Lung (tissue), 12 donors: ENCODE measurements around the gene SIM2. TPM values are rescaled to one million over a fixed set of nuclear protein-coding genes. Genes with fewer than 3 reads are reported as not detected.

Experiments used
- ATAC-seq: fragments of 200-7000 bp; cut with Tn5 transposase; one replicate; pipeline ENCODE4 v1.9.1; 2020; ENCODE audit warnings: moderate number of reproducible peaks; ENCODE audit not compliant: insufficient read depth, low FRiP score
- DNase-seq, 3 donors: peaks; one replicate each; pipeline ENCODE4 v3.0.0-alpha.2; 2013 to 2017
- H3K27ac ChIP-seq, 2 donors: one replicate each; pipeline ENCODE4 v1.5.1; 2013; ENCODE audit warnings: mild to moderate bottlenecking in 2 of 2, moderate library complexity in 2 of 2, control low read depth in 1 of 2, inconsistent platforms in 1 of 2, low read depth in 1 of 2, low read length in 1 of 2
- H3K27me3 ChIP-seq, 3 donors: one replicate each; pipeline ENCODE4 v1.5.1; 2013; ENCODE audit warnings: low read length in 2 of 3; ENCODE audit not compliant: control insufficient read depth in 3 of 3, insufficient read depth in 3 of 3
- H3K36me3 ChIP-seq, 4 donors: one replicate each; pipeline ENCODE4 v1.5.1; 2013; ENCODE audit warnings: low read length in 4 of 4, mild to moderate bottlenecking in 1 of 4, moderate library complexity in 1 of 4; ENCODE audit not compliant: control insufficient read depth in 4 of 4, insufficient read depth in 4 of 4
- H3K4me1 ChIP-seq, 5 donors: one replicate each; pipeline ENCODE4 v1.5.1; 2013; ENCODE audit warnings: low read length in 5 of 5, mild to moderate bottlenecking in 2 of 5, moderate library complexity in 1 of 5; ENCODE audit not compliant: control insufficient read depth in 5 of 5, insufficient read depth in 5 of 5
- H3K4me3 ChIP-seq: one replicate; pipeline ENCODE4 v1.5.1; 2013; ENCODE audit warnings: mild to moderate bottlenecking, control low read depth, moderate library complexity
- H3K9ac ChIP-seq, 2 donors: one replicate each; pipeline ENCODE4 v1.5.1; 2013; ENCODE audit warnings: low read length in 2 of 2, control low read depth in 1 of 2; ENCODE audit not compliant: insufficient read depth in 1 of 2
- H3K9me3 ChIP-seq, 4 donors: one replicate each; pipeline ENCODE4 v1.5.1; 2013; ENCODE audit warnings: low read length in 3 of 4, mild to moderate bottlenecking in 1 of 4, moderate library complexity in 1 of 4; ENCODE audit not compliant: control insufficient read depth in 4 of 4, insufficient read depth in 3 of 4
- WGBS, 2 donors: extraction: QIAGEN DNeasy Blood & Tissue Kit; methylation state at CpG; one replicate each; pipeline ENCODE4 v1.1.7; 2013; 5-methylcytosine and 5-hydroxymethylcytosine counted together
- polyA plus RNA-seq, 2 donors: library from polyadenylated mRNA; stranded (reverse); fragments of 200-250 nt; gene quantifications; one replicate each; pipeline ENCODE4 v1.2.1, GENCODE V29; 2013
- total RNA-seq, 2 donors: library from RNA; depleted of rRNA in 1 of 2; stranded (reverse); fragments of >200 nt in 1 of 2; gene quantifications; one replicate each; pipeline ENCODE4 v1.2.1, GENCODE V29; 2014 to 2021
- TF ChIP-seq, protein P1 (sequence below): IDR thresholded peaks from 2 replicates; pipeline ENCODE4 v1.5.1; 2012; ENCODE audit warnings: mild to moderate bottlenecking; ENCODE audit errors: control extremely low read depth, extremely low read depth
- donor health status: control.
- donor health status: control.
- donor health status: Bipolar disorder and iron deficiency.
- donor health status: healthy.
- donor health status: DM: yes; HTN: yes; CAD: no.

SIM2 gene
- total and polyA plus RNA-seq, 4 donors, result not detected

- Histone ChIP-seq H3K9ac (no peak overlapping the region), H3K9me3 (peaks cover 0 to 4% (median 0%) of the 10 kb centered on the region in 4 donors), H3K27ac (no peak overlapping the region), H3K36me3 (no peaks in the 10 kb centered on the region), H3K4me1 (peaks cover 0 to 12% (median 6%) of the 10 kb centered on the region in 5 donors), H3K27me3 (peaks cover 4 to 89% (median 84%) of the 10 kb centered on the region in 3 donors), H3K4me3 (no peak overlapping the region)
- ATAC-seq (no peak), DNase-seq (no peak)
- 60 to 62% methylated on average over 3 of the region's 3 CpGs for WGBS, 2 donors
- TF ChIP-seq, protein P1, sequence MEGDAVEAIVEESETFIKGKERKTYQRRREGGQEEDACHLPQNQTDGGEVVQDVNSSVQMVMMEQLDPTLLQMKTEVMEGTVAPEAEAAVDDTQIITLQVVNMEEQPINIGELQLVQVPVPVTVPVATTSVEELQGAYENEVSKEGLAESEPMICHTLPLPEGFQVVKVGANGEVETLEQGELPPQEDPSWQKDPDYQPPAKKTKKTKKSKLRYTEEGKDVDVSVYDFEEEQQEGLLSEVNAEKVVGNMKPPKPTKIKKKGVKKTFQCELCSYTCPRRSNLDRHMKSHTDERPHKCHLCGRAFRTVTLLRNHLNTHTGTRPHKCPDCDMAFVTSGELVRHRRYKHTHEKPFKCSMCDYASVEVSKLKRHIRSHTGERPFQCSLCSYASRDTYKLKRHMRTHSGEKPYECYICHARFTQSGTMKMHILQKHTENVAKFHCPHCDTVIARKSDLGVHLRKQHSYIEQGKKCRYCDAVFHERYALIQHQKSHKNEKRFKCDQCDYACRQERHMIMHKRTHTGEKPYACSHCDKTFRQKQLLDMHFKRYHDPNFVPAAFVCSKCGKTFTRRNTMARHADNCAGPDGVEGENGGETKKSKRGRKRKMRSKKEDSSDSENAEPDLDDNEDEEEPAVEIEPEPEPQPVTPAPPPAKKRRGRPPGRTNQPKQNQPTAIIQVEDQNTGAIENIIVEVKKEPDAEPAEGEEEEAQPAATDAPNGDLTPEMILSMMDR, result no peak
Observed at GRCh38 chr21:36713746-36714145, 14.8 kb downstream of the SIM2 start.

DNA sequence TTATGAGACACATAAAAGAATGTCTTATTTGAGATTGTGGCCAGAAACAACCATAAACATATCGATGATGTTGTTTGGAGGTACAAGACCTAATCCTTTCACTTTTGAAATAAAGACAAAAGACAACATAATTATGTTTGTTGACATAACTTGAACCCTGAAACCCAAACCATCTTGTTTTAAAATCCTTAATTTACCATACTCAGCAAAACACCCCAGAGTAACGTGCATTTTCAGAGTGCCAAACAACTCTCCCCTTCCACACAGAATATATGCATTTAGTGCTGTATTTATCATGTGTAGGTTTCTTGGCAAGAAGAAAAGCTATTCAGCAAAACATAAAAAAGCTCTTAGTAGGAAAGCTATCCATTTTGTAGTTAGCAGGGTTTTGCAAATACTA, 17.5 kb downstream of the SIM2 start:
- no peak for DNase-seq
- Histone ChIP-seq H3K4me3 (no peak overlapping the region), H3K27ac (no peak overlapping the region), H3K9me3 (no peaks in the 10 kb centered on the region), H3K9ac (no peak overlapping the region), H3K27me3 (peaks cover 8 to 62% (median 62%) of the 10 kb centered on the region in 3 donors), H3K36me3 (no peaks in the 10 kb centered on the region), H3K4me1 (no peaks in the 10 kb centered on the region)
- ATAC-seq, result no peak
- WGBS, 2 donors, result 81 to 86% methylated on average over 2 of the region's 2 CpGs
- TF ChIP-seq, protein P1, result no peak

DNA sequence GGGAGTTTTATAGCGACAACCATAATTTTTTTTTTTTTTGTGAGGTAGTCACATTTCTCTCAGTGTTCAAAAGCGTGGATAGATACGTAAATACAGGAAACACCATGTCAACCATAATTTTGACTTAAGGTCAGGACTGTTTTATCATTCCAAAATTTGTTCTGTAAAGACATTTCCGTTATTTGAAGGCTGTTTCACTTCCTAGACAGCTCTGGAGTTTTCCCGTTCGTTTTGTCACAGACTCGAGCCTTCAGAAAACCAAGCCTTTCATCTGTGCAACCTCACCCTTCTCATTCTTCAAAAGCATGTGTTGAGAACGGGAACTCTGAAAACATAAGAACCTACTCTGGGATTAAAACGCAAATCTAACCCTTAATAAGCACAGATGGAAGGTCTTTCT, 17.9 kb downstream of the SIM2 start:
- no peak for ATAC-seq

More for the DNA sequence above, 17.9 kb downstream of the SIM2 start:
- Histone ChIP-seq H3K27me3 (peaks cover 8 to 58% (median 57%) of the 10 kb centered on the region in 3 donors), H3K27ac (no peak overlapping the region), H3K36me3 (no peaks in the 10 kb centered on the region), H3K9me3 (no peaks in the 10 kb centered on the region), H3K4me3 (no peak overlapping the region), H3K4me1 (no peaks in the 10 kb centered on the region), H3K9ac (no peak overlapping the region)
- peak in 2 of 3 donors; percentile 3 to 25 for DNase-seq
- TF ChIP-seq, protein P1, result no peak
- 42 to 46% methylated on average over 9 of the region's 9 CpGs for whole genome bisulfite sequencing, 2 donors
